Smooth muscle cell of the brain vasculature (primary cell): ENCODE results near the gene KHNYN.

ENCODE experiments used
- DNase-seq: peaks from one replicate; pipeline ENCODE4 v3.0.0-alpha.2; 2012; ENCODE audit warnings: low read depth, low spot score

KHNYN gene

GRCh38 chr14:24422261-24422660 is 7.5 kb upstream of the KHNYN start:
- no peak for DNase-seq

- DNase-seq: no peak
Measured at GRCh38 chr14:24422694-24423601, 6.8 kb upstream of the KHNYN start.

GRCh38 chr14:24425704-24426103 is 4.0 kb upstream of the KHNYN start:
- DNase-seq: no peak

GRCh38 chr14:24426150-24426911 is 3.4 kb upstream of the KHNYN start:
- DNase-seq: no peak

GRCh38 chr14:24426912-24427536 is 2.7 kb upstream of the KHNYN start:
- no peak for DNase-seq

- DNase-seq: no peak
Measured at GRCh38 chr14:24427537-24428508, 1.9 kb upstream of the KHNYN start.

GRCh38 chr14:24428628-24429394 is 943 bp upstream of the KHNYN start:
- DNase-seq: no peak

GRCh38 chr14:24430143-24430681 is 458 bp downstream of the KHNYN start:
- no peak for DNase-seq

GRCh38 chr14:24430682-24431568 is 1.2 kb downstream of the KHNYN start:
- no peak for DNase-seq

- DNase-seq: peak; percentile 87
Measured at GRCh38 chr14:24431569-24432258, 2.0 kb downstream of the KHNYN start.

GRCh38 chr14:24432259-24433131 is 2.7 kb downstream of the KHNYN start:
- DNase-seq: no peak

- no peak for DNase-seq
Measured at GRCh38 chr14:24434036-24434435, 4.3 kb downstream of the KHNYN start.

- DNase-seq: no peak
Measured at GRCh38 chr14:24434676-24435075, 4.9 kb downstream of the KHNYN start.

GRCh38 chr14:24435192-24435810 is 5.5 kb downstream of the KHNYN start:
- DNase-seq: no peak

- DNase-seq: no peak
Measured at GRCh38 chr14:24435998-24436354, 6.2 kb downstream of the KHNYN start.

- DNase-seq: peak; percentile 57
Measured at GRCh38 chr14:24436355-24437019, 6.7 kb downstream of the KHNYN start.
